ENCODE data around the gene AGBL1.

Gene AGBL1

DNA sequence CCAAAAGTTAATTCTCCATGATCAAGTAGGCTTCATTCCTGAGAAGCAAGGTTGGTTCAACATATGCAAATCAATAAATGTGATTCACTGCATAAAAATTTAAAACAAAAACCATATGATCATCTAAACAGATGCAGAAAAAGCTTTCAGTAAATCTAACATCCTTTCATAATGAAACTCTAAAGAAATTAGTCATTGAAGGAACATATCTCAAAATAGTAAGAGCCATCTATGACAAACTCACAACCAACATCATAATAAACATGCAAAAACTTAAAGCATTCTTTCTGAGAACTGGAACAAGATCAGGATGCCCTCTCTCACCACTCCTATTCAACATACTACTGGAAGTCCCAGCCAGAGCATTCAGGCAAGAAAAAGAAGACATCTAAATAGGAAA, 254.1 kb downstream of the AGBL1 start:
- no peak for DNase-seq

DNA sequence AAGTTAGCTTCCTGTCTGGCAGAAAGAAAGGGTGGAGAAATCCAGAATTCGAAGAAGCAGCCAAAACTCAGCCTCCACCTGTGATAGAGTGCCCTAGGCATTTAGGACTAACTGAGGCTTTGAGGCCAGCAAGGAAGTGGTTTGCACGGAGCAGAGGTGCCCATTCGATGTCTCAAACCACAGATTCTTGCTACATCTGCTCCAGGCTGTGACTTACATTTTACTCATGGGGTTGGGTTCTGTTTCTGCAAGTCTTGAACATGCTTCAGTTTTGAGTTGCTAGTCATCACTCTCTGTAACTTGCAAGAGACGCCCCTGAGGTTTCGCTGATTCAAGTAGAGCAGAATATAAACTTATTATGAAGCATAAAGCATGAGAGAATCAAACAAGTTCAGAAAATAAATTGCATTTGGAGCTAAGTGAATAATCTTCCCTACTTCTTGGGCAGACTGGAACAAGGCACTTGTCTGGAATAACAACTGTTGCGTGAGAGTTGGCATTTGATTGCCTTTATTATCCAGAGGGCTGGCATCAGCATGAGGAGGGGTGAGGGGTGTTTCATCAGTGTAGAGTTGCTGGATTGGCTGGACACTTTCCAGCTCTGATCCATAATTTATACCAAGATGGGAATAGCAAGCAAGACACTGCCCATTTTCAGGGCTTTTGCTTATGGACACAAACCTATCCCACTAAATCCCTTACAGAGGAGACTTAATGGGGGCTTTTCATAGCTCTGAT, 256.5 kb downstream of the AGBL1 start:
- DNase-seq, result no peak

DNA sequence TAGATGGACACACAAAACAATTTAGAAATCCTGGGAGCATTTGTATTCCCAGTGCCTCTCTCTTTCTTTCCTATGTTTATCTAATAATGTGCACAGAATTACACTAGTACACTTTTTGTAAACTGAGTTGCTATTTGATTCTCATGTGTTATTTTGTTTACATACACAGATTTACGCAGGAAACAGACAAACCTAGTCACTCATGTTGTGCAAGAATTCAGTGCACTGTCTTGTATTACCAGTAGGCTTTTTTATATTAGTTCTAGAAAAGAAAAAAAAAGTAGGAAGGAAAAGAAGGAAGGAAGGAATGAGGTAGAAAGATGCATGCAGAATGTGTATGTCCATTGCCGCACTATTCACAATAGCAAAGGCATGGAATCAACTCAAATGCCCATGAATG, 257.4 kb downstream of the AGBL1 start:
- no peak for DNase-seq

DNA sequence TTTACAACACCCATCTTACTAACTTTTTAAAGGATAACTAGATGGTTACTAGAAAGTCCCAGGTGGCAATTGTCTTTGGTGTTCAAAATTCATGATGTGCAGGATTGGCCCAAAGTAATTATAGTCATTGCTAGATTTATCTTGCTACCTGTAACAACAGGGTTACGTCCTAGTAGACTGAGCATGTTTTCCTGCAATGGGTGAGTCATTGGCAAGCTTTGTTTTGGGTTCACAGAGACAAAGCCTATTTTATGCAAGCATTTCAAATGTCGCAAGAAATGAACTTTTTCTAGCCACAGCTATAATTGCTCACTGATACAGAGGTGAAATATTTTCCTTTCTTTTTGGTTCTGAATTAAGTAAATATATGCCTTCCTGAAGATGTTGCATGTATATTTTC, 267.6 kb downstream of the AGBL1 start:
- DNase-seq, result no peak

DNA sequence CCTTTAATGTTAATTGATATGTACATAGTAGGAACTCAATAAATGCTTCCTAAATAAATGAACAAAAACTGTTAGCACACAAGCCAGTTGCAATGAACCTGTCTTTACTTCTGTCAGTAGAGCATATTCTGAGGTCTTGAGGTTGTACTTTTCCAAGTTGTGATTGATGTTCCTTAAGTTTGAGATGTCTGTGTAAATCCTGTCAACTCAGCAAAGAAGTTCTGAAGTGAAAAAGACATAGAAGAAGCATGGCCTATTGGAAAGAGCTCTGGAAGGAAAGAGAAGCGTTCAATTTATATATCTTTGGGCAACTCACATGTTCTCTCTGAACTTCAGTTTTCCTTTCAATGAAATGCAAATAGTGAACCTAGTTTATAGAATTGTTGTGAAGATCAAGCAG, 269.9 kb downstream of the AGBL1 start:
- no peak for DNase-seq

DNA sequence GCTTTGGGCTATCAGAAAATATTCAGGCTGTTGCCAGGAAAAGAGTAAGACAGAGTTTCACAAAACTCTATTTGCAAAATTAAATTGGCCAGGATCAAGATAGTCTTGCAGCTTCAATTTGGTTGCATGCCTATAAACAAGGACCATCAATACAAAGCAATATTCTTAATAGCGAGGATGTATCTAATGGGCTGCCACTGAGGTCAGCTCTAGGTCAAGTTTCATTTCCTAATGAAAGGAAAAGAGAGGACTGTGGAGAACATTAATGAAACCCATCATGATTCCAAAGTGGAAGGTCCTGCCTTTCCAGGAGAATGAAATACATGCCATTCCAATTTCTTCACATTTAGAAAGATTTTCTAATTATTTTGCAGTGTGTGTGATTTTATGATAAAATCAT, 273.5 kb downstream of the AGBL1 start:
- no peak for DNase-seq

DNA sequence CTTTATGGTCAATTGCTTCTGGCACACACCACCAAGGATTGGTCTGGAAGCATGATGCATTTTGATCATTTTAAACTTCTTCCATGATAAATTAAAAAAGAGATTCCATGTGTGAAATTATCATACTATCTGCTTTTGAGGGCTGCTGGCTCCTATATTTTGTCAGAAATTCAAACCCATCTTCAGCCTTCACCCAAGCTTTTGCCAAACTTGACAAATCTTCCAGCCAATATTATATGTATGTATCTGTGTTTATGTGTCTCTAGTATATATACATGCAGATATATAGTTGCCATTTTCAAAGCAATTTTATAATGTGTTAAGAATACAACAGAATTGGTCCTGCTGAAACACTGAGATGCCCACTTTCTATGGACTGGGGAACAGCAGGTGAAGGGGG, 275.7 kb downstream of the AGBL1 start:
- DNase-seq, result no peak

DNA sequence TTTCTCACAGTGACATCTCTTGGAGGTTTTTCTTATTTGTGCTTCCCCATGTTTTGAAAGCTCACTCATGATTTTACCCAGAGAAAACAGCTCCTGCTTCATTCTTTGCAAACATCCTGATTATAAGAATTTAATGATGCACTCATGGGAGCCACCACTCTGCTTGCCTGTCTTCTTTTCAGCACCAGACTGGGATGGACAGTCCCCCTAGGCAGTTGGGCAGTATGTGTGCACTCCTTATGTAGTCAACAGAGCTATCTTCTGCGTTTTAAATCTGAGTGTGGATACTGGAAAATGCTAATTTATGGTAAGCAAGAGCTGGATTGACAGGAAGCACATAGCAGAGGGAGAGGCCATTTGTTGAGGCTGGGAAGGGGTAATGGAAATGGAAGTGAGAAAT, 276.1 kb downstream of the AGBL1 start:
- DNase-seq, result no peak

DNA sequence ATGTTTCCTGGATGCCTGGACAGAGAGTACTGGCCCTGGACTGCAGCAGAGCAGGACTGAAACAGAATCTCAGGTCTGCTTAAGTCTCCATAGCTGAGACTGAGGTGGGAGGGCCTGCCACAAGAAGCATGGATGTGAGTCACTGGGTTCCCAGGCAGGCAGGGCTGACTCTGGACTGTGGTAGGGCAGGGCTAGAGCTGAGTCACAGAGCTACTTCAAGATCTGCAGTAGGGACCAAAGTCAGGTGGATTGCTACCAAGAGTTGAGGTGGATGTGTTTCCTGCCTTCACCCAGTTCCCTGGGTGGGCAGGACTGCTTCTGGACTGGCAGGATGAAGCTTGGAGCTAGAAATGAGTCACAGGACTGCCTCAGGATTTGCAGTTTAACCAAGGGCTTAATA, 282.9 kb downstream of the AGBL1 start:
- no peak for DNase-seq

DNA sequence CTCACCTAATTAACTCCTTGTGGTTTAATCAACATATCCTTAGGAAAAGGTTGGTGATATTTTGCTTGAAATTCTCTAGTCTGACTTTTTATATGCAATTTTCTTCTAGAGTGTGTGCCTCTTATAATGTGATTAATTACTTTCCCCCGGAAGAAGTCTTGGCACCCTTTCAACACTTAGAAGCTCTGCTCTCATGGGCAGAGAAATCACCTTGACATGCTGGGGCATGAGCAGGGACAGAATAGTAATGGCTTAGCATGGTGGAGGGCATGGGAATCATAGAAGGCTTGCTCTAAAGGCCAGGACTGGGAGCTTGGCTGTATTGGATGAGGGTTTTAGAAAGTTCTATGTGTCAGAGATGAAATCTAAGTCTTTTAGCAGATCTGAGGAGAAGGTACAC, 293.5 kb downstream of the AGBL1 start:
- no peak for DNase-seq

DNA sequence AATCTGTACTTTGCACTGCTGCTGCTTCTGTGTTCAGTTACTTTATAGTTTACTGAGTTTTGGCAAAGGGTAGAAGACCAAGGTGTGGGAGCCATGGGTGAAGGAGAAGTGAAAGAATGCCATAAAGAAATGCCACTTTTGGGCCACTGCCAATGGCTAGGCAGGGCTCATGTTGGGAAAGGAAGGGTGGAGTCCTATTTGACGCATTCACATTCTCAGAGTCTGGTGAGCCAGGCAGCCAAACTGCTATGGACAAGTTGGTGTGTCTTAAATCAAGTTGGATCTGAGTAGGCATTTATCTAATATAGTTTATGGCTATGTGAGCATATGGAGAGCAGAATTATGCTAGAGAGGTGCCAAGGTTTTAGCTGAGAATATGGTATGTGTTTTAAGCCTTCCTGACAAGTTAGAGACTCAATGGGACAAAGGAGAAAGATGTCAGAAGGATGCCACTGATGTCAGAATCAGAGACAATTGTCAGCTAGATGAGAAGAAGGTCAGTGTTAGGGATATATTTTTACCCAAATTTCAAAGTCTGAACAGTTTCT, 296.1 kb downstream of the AGBL1 start:
- DNase-seq, result no peak

DNA sequence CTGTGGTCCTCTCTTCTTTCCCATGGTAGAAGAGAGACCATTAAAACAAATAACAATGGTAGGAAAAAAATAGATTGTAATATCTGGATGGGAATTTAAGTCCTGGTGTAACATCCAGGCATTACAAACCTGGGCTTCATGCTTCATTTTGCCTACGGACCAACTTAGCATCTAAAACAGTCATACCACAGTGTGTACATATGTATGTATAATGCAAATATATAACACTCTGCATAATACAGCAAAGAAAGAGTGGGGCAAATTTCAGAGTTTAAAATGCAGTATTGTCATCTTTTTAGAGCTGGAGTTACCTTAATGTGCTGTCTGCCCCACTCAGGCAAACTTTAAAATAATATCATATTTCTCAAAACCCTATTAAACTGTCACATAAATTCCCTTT, 298.2 kb downstream of the AGBL1 start:
- DNase-seq, result no peak

DNA sequence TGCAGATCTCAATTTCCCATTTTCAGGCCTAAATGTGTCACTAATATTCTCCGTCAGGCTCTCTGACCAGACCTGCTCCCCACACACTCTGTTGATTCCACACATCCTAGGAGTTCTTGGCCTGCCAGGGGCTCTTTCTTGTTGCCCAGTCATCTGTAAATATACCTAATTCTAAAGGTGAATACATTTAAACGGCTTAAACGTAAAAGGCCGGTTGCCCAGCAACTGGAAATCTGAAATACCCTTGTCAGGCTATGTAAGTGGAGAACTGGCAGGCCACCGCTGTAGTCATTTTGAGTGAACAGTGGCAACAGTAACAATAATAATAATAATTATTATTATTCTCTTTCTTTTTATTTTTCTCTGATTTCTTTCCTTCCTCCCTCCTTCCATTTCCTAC, 302.7 kb downstream of the AGBL1 start:
- DNase-seq, result no peak

DNA sequence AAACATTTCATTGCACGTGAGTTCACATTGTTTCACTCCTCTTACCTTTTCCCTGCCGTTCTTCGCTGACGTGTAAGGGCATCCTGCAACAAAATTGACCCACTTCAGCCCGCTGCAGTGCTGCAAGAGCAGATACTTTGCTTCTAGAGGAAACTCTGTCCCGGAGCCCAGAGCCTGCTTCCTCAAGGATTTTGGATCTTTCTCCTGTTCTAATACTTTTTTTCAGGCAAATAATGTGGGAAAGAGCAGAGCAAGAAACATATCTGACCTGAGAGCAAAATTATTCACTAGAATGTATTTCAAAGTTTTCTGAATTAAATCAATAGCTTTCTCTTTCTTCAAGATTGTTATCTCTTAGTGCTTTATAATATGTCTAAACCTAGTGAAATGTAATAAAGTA, 303.9 kb downstream of the AGBL1 start:
- no peak for DNase-seq

DNA sequence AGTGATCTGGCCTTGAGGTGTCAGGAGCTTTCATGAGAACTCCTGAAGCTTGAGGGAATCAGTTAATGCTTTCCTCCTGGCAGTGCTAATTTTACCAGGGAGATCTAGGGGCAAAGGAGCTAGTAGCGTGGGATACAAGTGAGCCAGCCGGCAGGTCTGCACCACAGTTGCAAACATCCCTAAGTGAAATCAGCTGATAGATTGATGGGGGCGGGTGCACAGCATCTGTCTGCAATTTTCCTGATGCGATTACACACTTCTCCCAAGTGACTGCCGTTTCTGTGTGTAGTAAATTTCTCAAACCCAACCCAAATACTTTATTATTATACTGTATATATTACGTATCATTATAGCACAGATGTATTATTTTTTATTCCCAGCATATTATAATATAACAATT, 304.5 kb downstream of the AGBL1 start:
- peak; percentile 53 for DNase-seq

DNA sequence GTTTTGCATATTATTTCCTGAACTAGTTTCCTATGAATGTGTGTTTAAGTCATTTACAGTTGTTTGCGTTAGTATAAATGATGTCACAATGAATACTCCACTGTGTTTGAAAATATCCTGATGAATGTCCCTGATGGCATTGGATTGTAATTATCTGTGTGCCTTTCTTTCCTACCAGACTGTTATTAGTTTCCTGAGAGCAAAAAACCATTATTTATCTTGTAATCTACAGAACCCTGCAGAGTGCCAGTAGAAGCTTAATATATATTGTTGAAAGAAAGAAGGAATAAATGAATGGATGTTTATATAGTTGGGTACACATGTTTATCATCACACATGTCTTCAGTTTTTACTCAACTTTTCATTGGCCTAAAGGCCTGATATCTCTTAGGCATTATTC, 312.6 kb downstream of the AGBL1 start:
- no peak for DNase-seq

DNA sequence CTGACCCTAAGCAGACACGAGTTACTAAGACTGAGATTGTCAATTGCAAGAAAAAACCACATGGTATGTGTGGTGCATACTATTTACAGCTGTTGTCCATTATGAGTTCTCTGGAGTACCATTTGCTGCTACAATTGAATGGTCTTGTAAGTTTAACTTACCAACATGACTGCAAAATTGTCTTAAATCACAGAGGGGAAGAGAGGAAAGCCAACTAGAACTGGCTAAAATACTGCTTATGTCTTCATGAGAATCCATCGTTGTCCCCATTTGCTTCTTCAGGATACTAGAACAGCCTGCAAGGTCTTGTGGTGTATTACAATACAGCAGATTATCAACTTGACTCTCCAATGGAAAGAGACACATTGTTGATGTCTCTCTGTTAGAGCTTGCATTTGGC, 313.2 kb downstream of the AGBL1 start:
- DNase-seq, result no peak

DNA sequence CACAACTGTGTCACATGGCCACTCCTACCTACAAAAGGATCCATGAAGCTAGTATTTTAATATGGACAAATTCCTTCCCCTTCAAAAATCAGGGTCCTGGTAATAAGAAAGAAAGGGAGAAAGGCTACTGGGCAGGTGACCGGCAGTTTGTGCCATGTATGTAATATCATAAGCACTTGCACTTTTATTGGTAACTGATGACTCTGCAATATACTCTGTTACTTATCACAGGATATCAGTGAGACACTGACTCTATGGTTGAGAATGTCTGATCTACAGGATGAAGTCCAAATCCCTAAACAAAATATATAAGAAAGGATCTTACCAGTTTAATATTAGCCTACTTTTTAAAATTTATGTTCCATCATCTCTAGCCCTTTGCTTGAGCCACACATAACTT, 315.2 kb downstream of the AGBL1 start:
- DNase-seq, result no peak

DNA sequence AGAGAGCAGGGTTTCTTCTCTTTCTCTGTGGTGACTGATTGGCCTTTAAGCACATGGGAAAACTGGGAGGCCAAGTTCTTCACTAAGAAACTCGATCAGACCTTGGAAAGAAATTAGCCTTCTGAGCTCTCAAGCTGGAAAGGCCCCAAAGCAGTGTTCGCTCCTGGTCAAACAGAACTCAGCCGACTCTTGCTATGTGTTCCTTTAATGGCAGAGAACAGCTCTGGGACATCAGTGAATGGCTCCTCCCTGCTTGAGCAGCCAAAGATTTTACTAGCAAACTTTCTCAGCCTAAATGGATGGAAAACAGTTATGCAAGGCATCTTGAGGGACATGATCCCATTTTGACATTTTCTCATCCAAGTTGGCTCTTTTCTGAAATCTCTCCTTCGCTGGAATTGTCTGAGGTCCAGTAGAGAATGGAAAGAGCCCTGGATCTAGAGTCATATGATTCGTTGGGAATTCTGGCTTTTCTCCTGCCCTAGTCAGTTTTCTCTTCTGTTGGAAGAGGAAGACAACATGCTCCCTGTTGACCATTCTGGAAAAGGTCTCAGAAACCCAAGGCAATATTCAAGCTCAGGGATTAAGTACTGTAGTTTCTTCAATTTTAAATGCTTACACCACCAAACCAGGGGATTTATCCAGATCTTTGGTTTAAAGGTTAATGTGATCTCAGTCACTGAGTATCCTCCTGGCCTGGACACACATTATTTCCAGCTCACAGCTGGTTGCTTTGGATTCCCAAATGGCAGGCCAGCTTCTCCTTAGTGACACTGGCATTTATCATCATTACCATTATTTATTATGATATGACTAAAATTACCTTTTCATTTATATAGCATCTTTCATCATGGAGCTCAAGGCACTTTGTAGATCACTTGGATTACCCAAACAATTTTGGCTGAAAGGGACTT, 319.6 kb downstream of the AGBL1 start:
- DNase-seq, result peak; percentile 76

DNA sequence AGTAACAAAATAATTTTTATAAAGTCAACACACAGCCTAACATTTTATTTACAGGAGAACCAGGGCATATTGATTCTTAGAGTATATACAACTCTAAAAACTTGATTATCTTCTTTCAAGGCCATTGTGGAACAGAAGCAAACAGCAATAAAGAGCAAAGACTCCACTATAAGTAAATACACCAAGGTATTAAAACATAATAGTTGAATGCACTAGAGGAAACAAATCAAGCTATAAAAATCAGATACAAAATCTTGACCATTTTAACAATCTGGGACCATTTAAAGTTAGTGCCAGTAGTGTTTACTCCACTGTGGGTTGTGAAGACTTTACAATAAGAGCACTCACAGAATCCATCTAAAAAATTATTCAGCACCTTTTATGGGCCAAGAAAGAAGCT, 323.6 kb downstream of the AGBL1 start:
- no peak for DNase-seq

DNA sequence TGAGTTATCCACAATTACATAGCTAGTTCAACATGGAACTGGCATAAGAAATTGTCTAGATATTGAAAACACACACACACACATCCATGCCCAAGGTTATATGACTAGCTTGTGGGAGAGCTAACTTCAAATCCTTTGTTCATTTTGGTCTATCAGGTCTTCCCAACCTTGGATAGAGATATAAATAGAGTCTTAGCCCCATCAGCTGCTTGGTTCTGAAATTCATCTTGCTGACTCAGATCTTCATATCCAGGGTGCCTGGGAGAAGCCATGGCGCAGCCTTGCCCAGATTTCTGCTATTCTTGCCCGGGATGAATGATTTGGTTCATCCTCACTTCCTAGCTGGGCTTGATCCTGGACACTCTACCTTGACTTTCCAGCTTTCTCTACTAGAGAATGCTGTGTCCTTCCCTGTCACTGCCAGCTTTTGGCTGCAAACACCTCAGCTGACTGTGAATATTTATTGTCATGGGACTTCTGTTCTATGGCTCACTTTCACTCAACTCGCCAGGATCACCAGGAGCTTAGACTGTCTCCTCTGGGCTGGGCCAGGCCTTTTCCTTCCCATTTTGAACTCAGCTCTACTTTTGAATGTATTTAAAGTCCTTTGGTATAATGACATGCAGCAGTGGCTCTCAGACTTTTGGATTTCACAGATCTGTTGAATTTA, 324.4 kb downstream of the AGBL1 start:
- no peak for DNase-seq

DNA sequence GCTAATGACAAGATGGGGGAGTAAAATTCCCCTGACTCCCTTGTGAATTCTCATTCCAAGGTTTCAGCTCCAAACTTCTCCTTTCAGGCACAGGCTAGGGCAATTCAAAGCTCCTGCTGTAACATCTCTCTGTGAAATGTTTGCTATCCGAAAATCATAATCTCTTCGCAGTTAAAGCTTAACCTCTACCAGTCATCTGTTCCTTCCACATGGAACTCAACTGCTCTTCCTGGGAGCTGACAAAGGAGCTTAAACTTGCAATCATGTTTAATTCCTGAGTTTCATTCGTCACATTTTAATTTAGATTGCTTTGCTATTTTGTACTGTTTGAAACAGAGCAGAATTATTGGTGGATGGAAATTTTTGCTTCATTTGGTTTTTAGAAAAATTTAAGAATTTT, 328.6 kb downstream of the AGBL1 start:
- no peak for DNase-seq

DNA sequence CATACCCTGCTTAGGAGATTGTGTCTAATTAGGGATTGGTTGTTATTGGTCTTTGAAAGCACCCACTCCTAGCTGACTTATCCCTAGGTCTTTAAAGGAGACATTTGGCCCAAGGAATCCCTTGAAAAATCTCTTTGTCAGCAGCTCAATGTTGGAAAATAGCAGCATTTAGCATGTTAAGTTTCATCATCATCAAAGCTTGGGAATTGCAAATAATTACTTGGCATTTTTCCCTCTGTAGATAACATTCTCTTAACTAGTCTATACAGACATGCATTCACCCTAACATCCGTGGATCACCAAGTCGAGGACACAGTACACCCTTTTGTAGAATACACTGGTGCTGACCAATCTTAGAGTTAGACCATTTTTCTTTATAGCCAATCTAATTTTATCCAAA, 332.2 kb downstream of the AGBL1 start:
- DNase-seq, result no peak

DNA sequence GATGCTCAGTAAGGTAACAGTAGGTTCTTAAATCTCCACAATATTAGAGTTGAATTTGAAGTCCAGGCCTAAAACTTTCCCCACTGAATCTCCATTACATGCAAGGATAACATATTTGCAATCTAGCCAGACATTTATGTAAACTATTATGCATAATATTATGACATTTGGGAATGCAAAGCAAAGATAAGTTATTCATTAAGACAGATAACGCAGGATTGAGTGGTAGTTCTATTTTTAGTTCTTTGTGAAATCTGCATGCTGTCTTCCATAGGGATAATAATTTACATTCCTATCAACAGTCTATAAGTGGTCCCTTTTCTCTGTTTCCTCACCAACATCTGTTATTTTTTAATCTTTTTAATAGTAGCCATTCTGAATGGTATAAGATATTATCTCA, 333.5 kb downstream of the AGBL1 start:
- DNase-seq, result no peak
